Measurements from ENCODE around the gene ZSWIM4. TPM values are rescaled to one million over a fixed set of nuclear protein-coding genes. Genes with fewer than 3 reads are reported as not detected.

The ZSWIM4 gene
- total RNA-seq, 1 donor from 2014 or later: 9.5 TPM

- no peak for DNase-seq (ENCODE audit: low spot score)
- TF ChIP-seq CTCF (IDR thresholded peaks at IDR 0.05): no peak
- H3K4me1 Mint-ChIP-seq (ENCODE audit: low read depth): peaks cover 6% of the 10 kb centered on the region
- H3K36me3 Mint-ChIP-seq (ENCODE audit: low read depth): peaks cover 16% of the 10 kb centered on the region
- H3K27ac Mint-ChIP-seq (ENCODE audit: unreplicated experiment): no peak overlapping the region
- H3K27me3 Mint-ChIP-seq (ENCODE audit: low read depth): no peaks in the 10 kb centered on the region
- no peak overlapping the region for H3K4me3 Mint-ChIP-seq (ENCODE audit: unreplicated experiment)
- H3K9me3 Mint-ChIP-seq (ENCODE audit: low read depth): no peaks in the 10 kb centered on the region
Measured at GRCh38 chr19:13823256-13823655, 28.0 kb downstream of the ZSWIM4 start.

- H3K4me1 Mint-ChIP-seq (ENCODE audit: low read depth): peaks cover 6% of the 10 kb centered on the region
- H3K36me3 Mint-ChIP-seq (ENCODE audit: low read depth): peaks cover 17% of the 10 kb centered on the region
- no peaks in the 10 kb centered on the region for H3K9me3 Mint-ChIP-seq (ENCODE audit: low read depth)
- H3K27me3 Mint-ChIP-seq (ENCODE audit: low read depth): no peaks in the 10 kb centered on the region
- peak overlapping the region; percentile 59 for H3K27ac Mint-ChIP-seq (ENCODE audit: unreplicated experiment)
- DNase-seq (ENCODE audit: low spot score): no peak
- no peak for TF ChIP-seq CTCF (IDR thresholded peaks at IDR 0.05)
- no peak overlapping the region for H3K4me3 Mint-ChIP-seq (ENCODE audit: unreplicated experiment)
Measured at GRCh38 chr19:13823901-13824300, 28.7 kb downstream of the ZSWIM4 start.

GRCh38 chr19:13824703-13825102 is 29.5 kb downstream of the ZSWIM4 start:
- Mint-ChIP-seq H3K9me3 (ENCODE audit: low read depth) (no peaks in the 10 kb centered on the region), H3K36me3 (ENCODE audit: low read depth) (peaks cover 18% of the 10 kb centered on the region), H3K4me1 (ENCODE audit: low read depth) (peaks cover 6% of the 10 kb centered on the region), H3K27me3 (ENCODE audit: low read depth) (no peaks in the 10 kb centered on the region), H3K27ac (ENCODE audit: unreplicated experiment) (no peak overlapping the region), H3K4me3 (ENCODE audit: unreplicated experiment) (no peak overlapping the region)
- no peak for TF ChIP-seq CTCF (IDR thresholded peaks at IDR 0.05)
- no peak for DNase-seq (ENCODE audit: low spot score)

GRCh38 chr19:13825489-13826441 is 30.5 kb downstream of the ZSWIM4 start:
- H3K4me3 Mint-ChIP-seq (ENCODE audit: unreplicated experiment): no peak overlapping the region
- peak overlapping the region; percentile 66 for H3K27ac Mint-ChIP-seq (ENCODE audit: unreplicated experiment)
- no peaks in the 10 kb centered on the region for H3K9me3 Mint-ChIP-seq (ENCODE audit: low read depth)
- H3K27me3 Mint-ChIP-seq (ENCODE audit: low read depth): no peaks in the 10 kb centered on the region
- peaks cover 18% of the 10 kb centered on the region for H3K36me3 Mint-ChIP-seq (ENCODE audit: low read depth)
- TF ChIP-seq CTCF (IDR thresholded peaks at IDR 0.05): peak; percentile 38
- DNase-seq (ENCODE audit: low spot score): no peak
- H3K4me1 Mint-ChIP-seq (ENCODE audit: low read depth): peaks cover 6% of the 10 kb centered on the region

GRCh38 chr19:13826652-13827235 is 31.5 kb downstream of the ZSWIM4 start:
- Mint-ChIP-seq H3K4me3 (ENCODE audit: unreplicated experiment) (no peak overlapping the region), H3K9me3 (ENCODE audit: low read depth) (no peaks in the 10 kb centered on the region), H3K27ac (ENCODE audit: unreplicated experiment) (peak overlapping the region; percentile 36), H3K4me1 (ENCODE audit: low read depth) (peaks cover 6% of the 10 kb centered on the region), H3K36me3 (ENCODE audit: low read depth) (peaks cover 19% of the 10 kb centered on the region), H3K27me3 (ENCODE audit: low read depth) (no peaks in the 10 kb centered on the region)
- TF ChIP-seq CTCF (IDR thresholded peaks at IDR 0.05): no peak
- DNase-seq (ENCODE audit: low spot score): no peak
